Right lobe of liver (tissue), 6 donors: Measurements from ENCODE around the gene SCUBE2. TPM values are rescaled to one million over a fixed set of nuclear protein-coding genes. Genes with fewer than 3 reads are reported as not detected.

Experiments used
- ATAC-seq, 4 donors: fragments of 200-7000 bp; cut with Tn5 transposase; one replicate each; pipeline ENCODE4 v1.9.1; 2020; ENCODE audit warnings: mild to moderate bottlenecking in 4 of 4, moderate library complexity in 4 of 4
- DNase-seq, 3 donors: peaks; one replicate each; pipeline ENCODE4 v3.0.0-alpha.2; 2020
- H3K27ac ChIP-seq, 3 donors: fragments of 200-600 bp; one replicate each; pipeline ENCODE4 v1.8.0; 2022
- H3K27me3 ChIP-seq, 2 donors: fragments of 200-600 bp; one replicate each; pipeline ENCODE4 v1.8.0; 2022
- H3K36me3 ChIP-seq, 4 donors: fragments of 200-600 bp; sonication (generic) in 1 of 4; one replicate each; pipeline versions ENCODE4 v1.5.1 to v1.8.0; 2017 to 2022; ENCODE audit warnings: control low read depth in 1 of 4
- H3K4me1 ChIP-seq, 4 donors: fragments of 200-600 bp; sonication (generic) in 1 of 4; one replicate each; pipeline versions ENCODE4 v1.5.1 to v1.8.0; 2017 to 2022; ENCODE audit warnings: control low read depth in 1 of 4
- H3K4me3 ChIP-seq, 3 donors: fragments of 200-600 bp; one replicate each; pipeline ENCODE4 v1.8.0; 2022
- H3K9me3 ChIP-seq, 4 donors: fragments of 200-600 bp; sonication (generic) in 1 of 4; one replicate each; pipeline versions ENCODE4 v1.5.1 to v1.8.0; 2017 to 2022; ENCODE audit warnings: control low read depth in 1 of 4
- POLR2A ChIP-seq: fragments of 450-650 bp; IDR thresholded peaks from one replicate; pipeline ENCODE4 v1.6.1; 2017; ENCODE audit warnings: antibody characterized with exemption, mild to moderate bottlenecking
- WGBS: methylation state at CpG from one replicate; pipeline ENCODE4 v1.1.6; 2018; ENCODE audit warnings: low coverage, low lambda C conversion rate; ENCODE audit not compliant: insufficient coverage; ENCODE audit errors: missing lambda C conversion rate; 5-methylcytosine and 5-hydroxymethylcytosine counted together
- intact Hi-C, 2 donors: fragments of 100-400 bp; cut with DNase I; formaldehyde crosslinking; loops; one replicate each; pipeline versions ENCODE4 v1.11.2 to v1.14.1; 2022
- total RNA-seq, 6 experiments: library from RNA; depleted of rRNA in 2 of 6; stranded (reverse); fragments of >200 nt in 2 of 6; fragmentation: NEBNext Ultra II Directional in 3 of 6; extraction: Animal tissue kit (Norgen Biotek cat#: 25700) in 3 of 6; gene quantifications; one replicate each; pipeline versions ENCODE4 v1.1.0 to v1.2.4, GENCODE V29; 2016 to 2023
- TF ChIP-seq, protein P1 (sequence below), 4 donors: fragments of 200-600 bp in 3 of 4; fragments of 450-650 bp in 1 of 4; IDR thresholded peaks; one replicate each; pipeline versions ENCODE4 v1.5.1 to v1.8.0; 2016 to 2022; ENCODE audit warnings: antibody characterized with exemption in 4 of 4, mild to moderate bottlenecking in 2 of 4
- donor health status: DM: no; HTN: yes; CAD: no.
- donor health status: DM: no; HTN: no; CAD: no.
- donor health status: DM: no; HTN: no; CAD: no.
- donor health status: DM: no; HTN: yes; CAD: no.
- donor health status: DM: no; HTN: yes; CAD: no.

Gene SCUBE2
- total RNA-seq, 6 experiments from 2014 or later: 0.19 to 1.1 (median 0.32) TPM

DNA sequence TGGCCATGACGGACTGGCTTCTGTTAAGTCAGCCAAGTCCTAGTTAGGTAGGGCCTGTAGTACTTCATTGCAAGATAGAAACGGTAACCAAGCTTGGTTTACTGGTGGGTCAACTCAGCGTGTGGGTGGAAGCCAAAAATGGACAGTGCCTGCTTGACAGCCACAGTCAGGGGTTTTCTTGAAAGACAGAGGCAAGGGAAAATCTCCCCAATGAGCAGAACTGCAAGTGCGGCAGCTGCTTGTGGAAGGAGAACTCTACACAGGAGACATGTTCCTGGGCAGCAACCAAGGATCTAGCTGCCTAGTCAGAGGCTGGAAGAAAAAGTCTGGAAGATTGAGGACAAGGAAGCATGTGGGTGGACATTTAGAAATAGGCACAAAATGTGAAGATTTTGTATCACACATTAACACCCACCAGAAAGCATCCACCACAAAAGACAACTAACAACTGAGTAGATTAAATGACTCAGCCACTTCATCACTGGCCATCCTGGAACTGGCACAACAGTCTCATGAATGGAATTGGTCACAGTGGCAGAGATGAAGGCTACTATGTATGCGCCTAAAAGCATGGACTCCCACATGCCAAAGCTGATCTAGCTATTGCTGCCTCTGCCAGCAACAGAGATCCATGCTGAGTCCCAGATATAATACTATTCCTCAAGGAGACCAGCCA lies 40.9 kb upstream of the SCUBE2 start:
- H3K4me3 ChIP-seq: no peak overlapping the region
- no peaks in the 10 kb centered on the region for H3K36me3 ChIP-seq
- no peak overlapping the region for H3K27ac ChIP-seq
- TF ChIP-seq, protein P1, sequence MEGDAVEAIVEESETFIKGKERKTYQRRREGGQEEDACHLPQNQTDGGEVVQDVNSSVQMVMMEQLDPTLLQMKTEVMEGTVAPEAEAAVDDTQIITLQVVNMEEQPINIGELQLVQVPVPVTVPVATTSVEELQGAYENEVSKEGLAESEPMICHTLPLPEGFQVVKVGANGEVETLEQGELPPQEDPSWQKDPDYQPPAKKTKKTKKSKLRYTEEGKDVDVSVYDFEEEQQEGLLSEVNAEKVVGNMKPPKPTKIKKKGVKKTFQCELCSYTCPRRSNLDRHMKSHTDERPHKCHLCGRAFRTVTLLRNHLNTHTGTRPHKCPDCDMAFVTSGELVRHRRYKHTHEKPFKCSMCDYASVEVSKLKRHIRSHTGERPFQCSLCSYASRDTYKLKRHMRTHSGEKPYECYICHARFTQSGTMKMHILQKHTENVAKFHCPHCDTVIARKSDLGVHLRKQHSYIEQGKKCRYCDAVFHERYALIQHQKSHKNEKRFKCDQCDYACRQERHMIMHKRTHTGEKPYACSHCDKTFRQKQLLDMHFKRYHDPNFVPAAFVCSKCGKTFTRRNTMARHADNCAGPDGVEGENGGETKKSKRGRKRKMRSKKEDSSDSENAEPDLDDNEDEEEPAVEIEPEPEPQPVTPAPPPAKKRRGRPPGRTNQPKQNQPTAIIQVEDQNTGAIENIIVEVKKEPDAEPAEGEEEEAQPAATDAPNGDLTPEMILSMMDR (IDR thresholded peaks at IDR 0.05): no peak
- no peak for TF ChIP-seq POLR2A
- H3K4me1 ChIP-seq: no peaks in the 10 kb centered on the region
- H3K27me3 ChIP-seq: no peaks in the 10 kb centered on the region
- H3K9me3 ChIP-seq: no peaks in the 10 kb centered on the region
- intact Hi-C loops: loop anchor here in 1 of 2 donors (10.0 kb wide), 1 partner anchor 118 kb away; no protein-coding TSS in a partner anchor
- WGBS: 100% methylated on average over 2 of the region's 5 CpGs
- DNase-seq (no peak), ATAC-seq (no peak)

DNA sequence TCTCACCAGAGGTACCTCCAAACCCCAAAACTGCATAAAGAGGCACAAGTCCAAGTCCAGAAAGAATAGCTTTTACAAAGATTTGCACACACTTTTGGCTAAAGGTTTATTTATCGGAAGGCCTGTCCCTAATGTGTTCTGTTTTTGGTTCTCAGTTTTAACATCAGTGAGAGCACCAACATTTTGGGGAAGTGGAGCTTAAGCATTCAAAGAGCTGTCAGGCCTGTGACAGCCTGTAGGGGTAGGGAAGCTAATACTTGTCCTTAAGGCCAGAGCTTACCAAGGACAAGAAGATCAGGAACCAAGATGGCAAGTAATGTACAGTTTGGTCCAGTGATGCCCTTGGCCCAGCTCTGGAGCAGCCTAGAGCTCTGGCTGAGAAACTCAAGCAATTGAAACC lies 38.9 kb upstream of the SCUBE2 start:
- no peak for DNase-seq
- TF ChIP-seq, protein P1 (IDR thresholded peaks at IDR 0.05): no peak
- TF ChIP-seq POLR2A: no peak
- Histone ChIP-seq H3K9me3 (no peaks in the 10 kb centered on the region), H3K27me3 (no peaks in the 10 kb centered on the region), H3K27ac (no peak overlapping the region), H3K4me3 (no peak overlapping the region), H3K4me1 (no peaks in the 10 kb centered on the region), H3K36me3 (no peaks in the 10 kb centered on the region)
- peak in 1 of 4 donors; percentile 17 for ATAC-seq
- 88% methylated on average over 1 of the region's 1 CpG for WGBS
- intact Hi-C loops: loop anchor here in 1 of 2 donors (10.0 kb wide), 1 partner anchor 115 kb away; no protein-coding TSS in a partner anchor

DNA sequence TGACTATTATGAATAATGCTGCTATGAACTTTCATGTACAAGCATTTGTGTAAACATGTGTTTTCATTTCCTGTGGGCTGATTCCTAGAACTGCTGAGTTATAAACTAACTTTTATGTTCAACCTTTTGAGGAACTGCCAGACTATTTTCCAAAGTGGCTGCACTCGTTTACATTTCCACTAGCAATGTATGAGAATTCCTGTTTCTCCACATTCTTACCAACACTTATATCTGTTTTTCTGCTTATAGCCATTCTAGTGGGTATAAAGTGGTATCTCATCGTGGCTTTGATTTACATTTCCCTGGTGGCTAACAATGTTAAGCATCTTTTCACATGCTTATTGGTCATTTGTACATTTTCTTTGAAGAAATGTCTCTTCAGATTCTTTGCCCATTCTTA lies 35.2 kb upstream of the SCUBE2 start:
- 57% methylated on average over 2 of the region's 2 CpGs for WGBS
- DNase-seq (no peak), ATAC-seq (no peak)
- Histone ChIP-seq H3K4me3 (no peak overlapping the region), H3K27me3 (no peaks in the 10 kb centered on the region), H3K9me3 (no peaks in the 10 kb centered on the region), H3K36me3 (no peaks in the 10 kb centered on the region), H3K4me1 (no peaks in the 10 kb centered on the region), H3K27ac (no peak overlapping the region)
- intact Hi-C loops: no loop called here
- TF ChIP-seq POLR2A: no peak
- TF ChIP-seq, protein P1 (IDR thresholded peaks at IDR 0.05): no peak

DNA sequence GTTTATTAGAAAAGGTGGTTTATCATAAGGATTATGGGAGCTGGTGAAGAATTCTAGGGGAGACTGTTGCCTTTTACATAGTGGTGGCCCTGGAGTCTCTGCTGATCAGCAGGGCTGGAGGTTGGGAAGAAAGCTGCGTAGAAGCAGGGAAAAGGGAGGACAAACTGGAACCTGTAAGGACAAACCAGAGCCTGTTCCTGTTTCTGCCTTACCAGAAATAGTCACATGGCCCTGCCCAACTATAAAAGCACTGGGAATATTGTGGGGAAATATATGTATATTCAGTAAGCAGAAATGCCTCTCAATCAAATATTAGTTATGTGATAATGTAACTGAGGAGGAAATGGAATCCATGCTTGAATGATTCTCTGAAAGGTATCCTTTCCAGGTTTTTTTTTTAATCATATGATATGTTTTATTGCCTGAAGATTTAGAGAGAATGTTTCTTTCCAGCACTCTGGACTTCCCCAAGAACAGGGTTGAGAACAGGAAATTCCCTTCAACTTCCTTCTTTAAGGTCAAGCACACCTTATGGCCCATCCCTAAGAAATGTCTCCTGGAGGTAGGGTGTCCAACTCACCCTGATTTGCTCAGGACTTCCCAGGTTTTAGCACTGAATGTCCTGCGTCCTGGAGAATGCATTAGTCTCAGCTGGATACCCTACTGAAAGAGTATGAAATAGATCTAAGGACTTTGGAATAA lies 33.9 kb upstream of the SCUBE2 start:
- TF ChIP-seq, protein P1 (IDR thresholded peaks at IDR 0.05): no peak
- no peak for TF ChIP-seq POLR2A
- H3K4me3 ChIP-seq: no peak overlapping the region
- ATAC-seq (no peak), DNase-seq (no peak)
- H3K9me3 ChIP-seq: no peaks in the 10 kb centered on the region
- 85% methylated on average over 2 of the region's 2 CpGs for WGBS
- no peaks in the 10 kb centered on the region for H3K36me3 ChIP-seq
- no peaks in the 10 kb centered on the region for H3K4me1 ChIP-seq
- intact Hi-C loops: no loop called here
- no peaks in the 10 kb centered on the region for H3K27me3 ChIP-seq
- no peak overlapping the region for H3K27ac ChIP-seq
